Stimulated activated CD8-positive, alpha-beta memory T cell treated with anti-CD3 and anti-CD28 coated beads, Interleukin-12 subunit alpha, Interleukin-12 subunit beta, amount 100 ng/mL, for 1 hour (primary cell): ENCODE data around the gene PLB1.

Experiments
- DNase-seq: peaks from one replicate; pipeline ENCODE4 v3.0.0-alpha.2; 2020; ENCODE audit warnings: low read depth

Gene PLB1

DNA sequence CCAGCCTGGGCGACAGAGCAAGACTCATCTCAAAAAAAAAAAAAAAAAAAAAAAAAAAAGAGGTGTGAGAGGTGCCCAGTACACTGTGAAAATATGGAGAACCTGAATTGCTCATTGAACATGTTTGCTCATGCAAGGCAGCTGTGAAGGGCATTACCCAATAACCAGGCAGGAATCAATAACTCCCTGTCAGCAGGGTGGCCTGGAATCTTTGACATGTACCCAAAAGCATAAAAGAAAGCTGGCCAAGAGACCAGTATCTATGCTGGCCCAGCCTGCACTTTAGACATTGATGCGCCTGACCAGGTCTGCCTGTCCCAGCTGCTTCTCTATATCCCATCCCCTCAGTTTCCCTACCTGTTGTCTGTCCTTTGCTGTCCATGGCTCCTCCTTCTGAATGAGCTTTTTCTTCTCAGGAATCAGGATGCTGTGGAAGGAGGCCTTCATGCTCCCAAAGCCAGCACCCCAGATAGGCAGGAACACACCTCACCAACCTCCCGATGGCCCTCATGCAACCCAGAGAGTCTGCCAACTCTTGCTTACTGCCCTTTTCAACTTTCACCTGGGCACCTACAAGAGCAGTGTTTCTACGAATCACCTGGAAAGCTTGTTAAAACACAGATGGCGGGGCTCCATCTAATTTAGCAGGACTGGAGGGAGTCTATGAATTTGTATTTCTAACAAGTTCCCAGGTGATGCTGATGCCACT is 172.4 kb downstream of the PLB1 start:
- DNase-seq: no peak

DNA sequence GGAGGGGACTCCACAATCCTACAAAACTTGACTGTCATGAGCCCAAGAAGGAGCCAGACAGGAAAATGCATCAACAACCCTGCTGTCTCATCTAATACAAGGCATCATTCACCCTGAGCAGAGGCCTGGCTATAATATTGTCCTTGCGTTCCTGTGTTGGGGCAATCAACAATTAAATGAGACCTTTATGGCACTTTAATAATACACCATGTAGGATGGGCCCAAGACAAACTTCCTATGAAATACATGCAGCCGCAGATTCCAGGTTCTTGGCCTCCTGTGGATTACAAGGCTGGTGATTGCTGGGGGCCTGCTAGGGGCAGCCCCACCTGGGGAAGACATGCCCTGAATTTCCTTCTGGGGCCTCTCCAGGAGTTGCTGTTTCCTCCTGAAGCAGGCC is 173.0 kb downstream of the PLB1 start:
- no peak for DNase-seq

DNA sequence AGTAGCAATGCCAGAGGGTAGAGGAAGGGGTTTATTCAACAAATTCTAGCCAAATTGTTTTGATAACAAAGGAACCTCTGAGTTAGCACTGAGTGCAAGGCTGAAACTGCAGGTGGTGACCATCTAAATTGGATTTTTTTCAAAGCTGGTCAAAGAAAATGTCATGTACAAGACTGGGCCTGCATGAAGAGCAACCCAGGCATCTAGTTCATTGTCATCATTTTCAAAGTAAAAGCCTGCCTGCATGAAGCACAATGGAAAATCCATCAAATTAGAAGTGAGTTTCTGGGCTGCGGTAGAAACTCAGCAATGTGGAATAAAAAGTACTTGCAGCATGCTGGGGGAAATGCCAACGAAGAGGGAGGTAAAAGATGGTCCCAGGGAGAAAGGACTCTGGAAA is 175.0 kb downstream of the PLB1 start:
- no peak for DNase-seq

DNA sequence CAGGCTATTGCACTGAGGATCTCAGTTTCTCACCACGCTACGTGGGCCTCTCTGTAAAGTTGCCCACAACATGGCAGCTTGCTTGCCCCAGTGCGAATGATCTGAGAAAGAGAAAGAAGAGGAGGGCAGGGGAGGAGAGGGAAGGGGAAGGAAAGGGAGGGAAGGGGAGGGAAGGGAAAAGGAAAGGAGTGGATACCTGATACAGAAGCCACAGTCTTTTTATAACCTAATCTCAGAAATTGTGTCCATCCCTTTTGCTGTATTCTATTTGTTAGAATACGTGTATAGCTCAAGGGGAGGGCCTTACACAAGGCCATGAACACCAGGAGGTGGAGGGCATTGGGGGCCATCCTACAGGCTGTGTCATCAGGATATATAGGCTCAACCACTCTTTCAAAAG is 177.5 kb downstream of the PLB1 start:
- no peak for DNase-seq

DNA sequence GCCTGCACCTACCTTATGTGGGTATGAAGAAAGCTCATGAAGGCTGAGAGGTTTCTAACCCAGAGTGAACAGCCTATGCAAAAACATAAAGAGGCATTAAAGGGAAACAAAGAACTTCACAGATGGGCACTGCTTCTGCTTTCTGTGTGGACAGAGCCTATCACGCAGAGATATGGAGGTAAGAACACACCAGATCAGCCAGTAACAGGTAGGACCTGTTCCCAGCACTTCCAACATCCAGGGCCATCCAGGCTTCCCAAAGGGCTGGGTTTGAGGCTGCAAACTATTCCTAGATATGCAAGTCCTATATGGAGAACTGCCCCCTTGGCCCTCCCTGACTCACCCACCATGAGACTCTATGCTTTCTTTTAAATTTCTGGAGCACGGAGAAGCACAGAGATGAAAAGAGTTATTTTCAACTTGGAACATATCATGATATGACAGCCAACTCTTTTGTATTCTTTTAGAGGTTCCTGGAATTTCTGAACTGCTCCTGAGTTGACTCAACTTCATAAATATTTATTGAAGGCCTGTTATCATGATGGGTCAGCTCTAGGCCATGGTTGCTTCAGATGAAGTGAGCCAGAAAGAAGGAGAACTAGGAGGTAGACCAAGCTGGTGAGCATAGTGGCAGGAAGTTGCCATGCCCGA is 178.3 kb downstream of the PLB1 start:
- no peak for DNase-seq

DNA sequence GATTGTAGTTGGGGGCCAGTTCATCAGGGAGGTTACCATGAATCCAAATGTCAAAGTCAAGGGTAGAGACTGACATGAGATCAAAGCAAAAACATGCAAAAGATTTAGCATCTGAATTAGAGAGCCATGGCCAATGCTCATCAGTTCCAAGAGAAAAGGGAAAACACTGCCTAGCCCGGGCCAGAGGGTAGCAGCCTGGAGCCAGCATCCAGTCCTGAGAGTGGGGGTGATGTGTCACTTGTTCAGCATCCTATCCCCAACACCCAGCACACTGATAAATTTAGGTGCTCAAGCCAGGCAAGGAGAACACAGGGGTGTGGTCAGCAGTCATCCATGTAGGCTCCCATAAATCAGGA is 178.8 kb downstream of the PLB1 start:
- no peak for DNase-seq

DNA sequence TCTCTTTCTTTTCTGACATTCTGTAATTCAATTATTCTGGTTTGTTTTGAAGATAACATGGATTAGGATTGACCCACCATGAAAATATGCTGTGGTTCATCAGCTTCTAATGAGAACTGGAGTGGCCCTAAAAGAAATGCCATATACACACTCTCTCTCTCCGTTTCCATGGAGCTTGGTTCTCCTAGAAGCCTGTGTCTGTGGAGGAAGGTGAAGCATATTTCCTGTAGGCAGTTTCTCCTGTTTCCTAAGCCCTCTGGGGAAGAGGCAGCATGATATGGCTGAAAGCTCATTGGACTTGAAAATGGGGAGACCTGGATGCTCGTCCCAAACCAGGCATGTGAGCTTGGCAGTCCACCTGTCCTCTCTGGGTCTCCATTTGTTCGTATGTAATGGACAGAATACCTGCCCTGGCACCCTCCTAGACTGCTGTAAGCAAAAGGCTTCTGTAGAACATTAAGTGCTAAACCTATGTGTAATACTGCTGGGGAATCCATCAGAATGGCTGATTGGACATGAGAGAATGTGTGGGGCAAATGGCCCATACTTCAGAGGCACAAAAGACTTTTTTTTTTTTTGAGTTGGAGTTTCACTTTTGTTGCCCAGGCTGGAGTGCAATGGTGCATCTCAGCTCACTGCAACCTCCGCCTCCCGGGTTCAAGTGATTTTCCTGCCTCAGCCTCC is 180.4 kb downstream of the PLB1 start:
- DNase-seq: no peak

DNA sequence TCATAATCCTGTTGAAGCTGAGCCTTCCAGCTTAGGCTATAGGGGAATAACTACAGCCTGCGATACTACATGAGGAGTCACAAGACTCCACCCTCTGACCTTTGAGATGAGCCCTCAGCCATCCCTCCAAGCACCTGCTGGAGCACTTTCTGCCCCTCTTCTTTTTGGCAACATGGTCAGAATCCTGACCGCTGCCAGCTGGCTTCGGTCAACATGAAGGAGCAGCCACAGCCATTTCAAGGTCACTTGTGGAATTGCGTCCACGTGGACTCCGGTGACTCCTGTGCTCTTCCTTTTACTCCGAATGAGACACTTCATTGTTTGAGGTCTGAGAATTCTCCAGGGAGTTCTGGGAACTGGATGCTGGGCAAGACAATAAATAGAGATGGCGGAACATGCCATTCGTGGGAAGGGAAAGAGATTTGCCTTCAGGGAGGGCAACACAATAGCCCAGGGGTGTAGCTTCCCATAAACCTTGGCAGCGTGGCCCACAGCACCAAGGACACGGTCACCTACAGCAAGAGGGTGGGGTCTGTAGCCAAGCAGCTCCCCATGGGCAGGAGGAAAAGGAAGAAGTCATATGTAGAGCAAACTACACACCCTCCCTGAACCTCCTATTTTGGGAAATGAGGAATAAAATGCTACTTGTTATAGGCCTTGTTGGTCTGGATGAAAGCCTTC is 182.5 kb downstream of the PLB1 start:
- no peak for DNase-seq

DNA sequence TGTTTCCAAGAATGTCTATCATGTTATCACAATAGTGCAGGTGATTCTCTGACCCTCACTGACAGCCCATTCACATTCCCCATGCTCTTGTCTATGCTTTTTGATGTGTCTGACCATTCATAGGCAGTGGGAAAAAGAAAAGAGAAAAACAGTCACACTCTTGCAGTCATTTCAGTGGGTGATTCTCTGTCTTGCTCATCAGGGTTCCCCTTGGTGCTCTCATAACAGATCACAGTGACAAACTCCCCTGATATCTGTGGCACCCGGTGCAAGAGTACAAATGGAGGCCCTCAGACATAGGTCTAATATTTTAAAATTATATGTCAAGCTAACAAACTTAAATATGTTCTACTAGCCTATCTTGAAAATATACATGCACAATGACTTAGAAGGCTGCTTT is 183.1 kb downstream of the PLB1 start:
- DNase-seq: no peak

DNA sequence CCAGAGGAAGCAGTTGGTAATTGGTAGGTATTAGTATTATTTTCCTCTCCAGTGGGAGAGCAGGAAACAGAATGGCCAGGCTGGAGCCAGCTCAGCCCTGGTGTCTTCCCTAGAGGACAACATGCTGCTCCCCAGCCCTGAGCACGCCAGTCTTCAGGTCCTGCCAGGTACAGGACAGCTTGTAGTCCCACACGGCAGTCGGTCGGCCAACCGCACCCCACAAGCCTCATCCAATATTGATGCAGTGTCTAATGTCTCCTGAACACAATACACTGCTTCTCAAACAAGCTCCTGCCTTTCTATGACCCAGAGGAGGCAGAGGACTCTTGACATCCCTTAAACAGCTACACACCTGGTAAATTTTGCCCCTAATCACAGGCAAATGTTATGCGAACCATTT is 184.8 kb downstream of the PLB1 start:
- no peak for DNase-seq

DNA sequence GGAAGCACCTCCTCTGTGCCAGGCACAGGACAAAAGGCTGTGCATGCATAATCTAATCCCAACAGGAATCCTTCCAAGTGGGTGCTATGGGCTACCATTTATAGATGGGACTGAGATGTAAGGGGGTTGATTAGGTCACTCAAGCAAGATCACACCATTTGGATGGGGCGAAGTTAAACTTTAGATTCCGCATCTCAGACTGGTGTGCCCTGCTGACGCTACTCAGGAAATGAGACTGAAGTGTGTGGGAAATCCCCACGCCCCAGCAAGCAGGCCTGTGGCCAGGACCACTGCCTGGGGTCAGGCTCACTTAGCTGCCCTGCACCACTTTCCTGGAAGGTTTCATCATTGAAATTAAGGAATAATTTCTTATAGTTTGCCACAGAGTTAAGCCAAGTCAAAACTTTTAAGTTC is 185.3 kb downstream of the PLB1 start:
- peak; percentile 46 for DNase-seq

DNA sequence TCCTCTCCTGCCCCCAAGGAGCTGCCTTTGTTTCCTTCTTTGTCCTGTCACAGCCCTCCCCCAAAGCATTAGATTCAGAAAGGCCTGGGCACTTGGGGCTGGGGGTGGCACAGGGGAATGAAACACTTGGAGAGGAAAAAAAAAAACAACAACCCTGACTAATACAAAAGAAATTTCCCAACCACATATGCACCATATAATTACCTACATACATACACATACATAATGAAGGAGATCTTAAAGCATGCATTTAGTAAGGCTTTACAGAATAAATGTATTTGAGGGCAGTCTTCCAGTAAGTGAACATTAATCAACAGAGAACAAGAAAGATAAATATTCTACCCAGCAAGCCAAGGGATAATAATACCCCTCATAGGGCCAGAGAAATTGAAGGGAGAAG is 185.7 kb downstream of the PLB1 start:
- DNase-seq: no peak

DNA sequence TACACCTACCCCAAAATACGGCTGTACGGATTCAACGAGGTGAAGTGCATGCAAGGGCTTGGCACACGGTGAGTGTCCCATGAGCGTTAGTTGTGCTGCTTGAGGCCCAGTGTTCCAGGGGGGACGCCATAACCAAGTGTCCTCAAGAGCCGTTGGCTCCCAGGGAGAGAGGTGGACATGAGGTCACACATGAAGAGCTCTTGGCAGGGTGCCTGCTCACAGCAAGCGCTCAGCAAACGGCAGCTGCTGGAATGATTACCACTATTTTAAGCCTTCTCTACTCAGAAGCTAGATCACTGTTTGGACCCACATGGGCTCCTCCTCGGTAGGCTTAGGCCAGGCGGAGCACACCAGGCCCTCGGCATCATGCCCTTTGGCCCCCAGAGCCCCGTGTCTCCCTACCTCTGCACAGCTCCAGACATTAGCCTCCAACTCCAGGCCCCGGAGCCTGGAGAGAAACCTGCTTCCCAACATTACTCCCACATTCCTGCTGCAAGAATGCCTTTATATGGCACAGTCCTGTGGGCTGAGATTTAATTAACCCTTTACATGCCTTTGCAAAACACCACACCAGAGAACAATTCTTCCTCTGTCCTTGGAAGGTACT is 187.3 kb downstream of the PLB1 start:
- DNase-seq: no peak

DNA sequence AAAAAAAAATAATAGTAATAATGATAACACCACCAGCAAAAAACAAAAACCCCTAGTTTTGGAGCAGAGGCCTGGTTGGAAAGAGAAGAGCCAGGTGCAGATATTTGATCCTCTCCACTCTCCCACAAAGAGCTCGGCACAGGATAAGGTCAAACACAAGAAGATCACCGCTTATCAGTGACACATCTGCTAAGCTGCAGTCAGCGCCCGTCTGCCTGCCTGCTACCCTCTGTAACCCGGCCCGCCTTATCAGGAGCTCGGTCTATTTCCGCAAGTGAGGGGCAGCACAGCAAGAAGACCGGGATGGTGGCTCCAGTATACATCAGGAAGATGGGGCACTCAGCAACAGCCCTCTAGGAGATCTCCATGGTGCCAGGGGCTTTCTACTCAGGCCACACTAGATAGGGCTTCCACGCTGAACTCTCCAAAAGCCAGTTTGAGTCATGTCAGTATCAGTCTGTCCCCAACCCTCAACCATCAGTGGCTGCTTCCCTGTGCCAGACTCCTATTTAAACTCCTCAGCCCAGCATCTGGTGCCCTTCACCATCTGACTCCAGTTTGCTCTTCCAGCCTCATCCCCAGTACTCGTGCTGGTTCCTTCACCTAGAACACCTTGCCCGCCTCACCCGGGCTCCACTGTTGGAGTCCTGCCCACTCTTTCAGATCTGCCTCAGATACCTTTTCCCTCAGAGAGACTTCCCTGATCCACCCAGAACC is 188.4 kb downstream of the PLB1 start:
- no peak for DNase-seq

DNA sequence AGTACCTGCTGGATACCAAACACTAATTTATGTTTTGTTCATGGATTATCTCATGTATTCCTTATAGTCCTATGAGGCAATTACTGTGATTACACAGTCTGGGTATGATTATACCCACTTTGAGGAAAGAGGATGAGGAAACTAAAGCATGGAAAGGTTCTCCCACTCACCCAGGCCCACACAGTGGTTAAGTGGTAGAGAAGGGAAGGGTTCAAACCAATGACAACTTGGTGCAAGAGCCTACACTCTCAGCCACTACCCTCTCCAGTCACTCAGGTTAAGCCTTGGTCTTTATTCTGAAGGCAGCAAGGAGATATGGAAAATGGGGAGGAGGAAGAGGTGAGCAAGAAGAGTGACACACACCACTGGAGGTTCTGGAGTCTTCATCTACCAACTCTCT is 191.3 kb downstream of the PLB1 start:
- no peak for DNase-seq

DNA sequence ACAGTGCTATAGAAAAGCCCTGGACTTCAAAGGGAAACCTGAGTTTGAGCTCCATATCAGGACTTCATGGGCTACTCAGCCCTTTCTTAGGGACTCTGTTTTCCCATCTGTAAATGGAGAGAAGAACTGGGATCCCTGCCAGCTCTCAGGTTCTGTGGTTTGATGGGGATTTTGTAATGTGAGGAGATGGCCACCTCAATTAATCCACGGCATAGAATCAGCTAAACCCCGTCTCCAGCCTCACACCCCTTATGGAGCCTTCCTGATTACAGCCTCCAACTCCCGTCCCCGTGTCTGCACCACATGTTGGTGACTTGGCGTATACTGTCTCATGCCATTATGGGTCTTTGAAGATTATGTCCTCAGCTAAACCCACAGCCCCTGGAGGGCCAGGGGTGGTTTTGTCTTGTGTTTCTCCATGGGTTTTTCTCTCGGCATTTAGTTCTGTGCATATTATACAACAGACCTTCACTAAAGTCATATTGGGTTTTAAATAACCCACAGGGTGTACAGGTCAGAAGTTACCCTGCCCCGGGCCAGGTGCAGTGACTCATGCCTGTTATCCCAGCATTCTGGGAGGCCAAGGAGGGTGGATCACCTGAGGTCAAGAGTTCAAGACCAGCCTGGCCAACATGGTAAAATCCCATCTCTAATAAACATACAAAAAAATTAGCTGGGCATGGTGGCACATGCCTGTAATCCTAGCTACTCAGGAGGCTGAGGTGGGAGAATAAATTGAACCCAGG is 192.0 kb downstream of the PLB1 start:
- DNase-seq: no peak

DNA sequence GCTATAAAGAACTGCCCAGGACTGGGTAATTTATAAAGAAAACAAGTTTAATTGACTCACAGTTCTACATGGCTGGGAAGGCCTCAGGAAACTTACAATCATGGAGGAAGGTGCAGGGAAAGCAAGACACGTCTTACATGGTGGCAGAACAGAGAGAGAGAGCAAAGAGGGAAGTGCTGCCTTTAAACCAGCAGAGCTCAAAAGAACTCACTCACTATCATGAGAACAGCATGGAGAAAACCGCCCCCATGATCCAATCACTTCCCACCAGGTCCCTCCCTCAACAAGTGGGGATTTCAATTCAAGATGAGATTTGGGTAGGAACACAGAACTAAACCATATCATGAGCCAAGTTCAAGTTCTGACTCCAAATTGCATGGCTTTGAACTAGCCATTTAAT is 193.0 kb downstream of the PLB1 start:
- no peak for DNase-seq

DNA sequence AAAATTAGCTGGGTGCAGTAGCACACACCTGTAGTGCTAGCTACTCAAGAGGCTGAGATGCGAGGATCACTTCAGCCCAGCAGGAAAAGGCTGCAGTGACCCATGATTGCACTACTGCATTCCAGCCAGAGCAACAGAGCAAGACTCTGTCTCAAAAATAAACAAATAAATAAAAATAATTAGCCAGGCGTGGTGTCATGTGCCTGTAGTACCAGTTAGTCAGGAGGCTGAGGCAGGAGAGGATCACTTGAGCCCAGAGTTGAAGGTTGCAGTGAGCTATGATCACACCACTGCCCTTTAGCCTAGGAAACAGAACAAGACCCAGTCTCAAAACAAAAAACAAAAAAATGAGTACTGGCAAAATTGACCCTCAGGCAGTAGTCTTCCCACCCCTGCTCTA is 193.9 kb downstream of the PLB1 start:
- DNase-seq: no peak

DNA sequence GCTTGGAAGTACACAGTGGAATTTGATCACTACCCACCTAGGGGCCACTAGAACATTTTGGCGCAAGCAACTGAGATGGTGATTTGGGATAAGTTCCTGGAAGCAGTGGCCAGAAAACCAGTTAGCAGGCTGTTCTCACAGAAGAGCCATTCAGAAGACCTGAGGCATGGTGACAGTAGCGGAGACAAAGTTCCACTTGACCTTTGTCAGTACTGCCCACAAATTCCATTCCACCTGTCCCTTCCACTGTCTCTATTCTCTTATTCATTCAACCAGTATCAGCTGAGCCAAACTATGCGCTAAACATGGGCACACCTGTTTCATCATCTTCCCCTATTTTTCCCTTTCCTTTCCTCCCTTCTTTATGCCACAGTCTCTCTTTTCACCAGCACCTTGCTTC is 196.6 kb downstream of the PLB1 start:
- no peak for DNase-seq

DNA sequence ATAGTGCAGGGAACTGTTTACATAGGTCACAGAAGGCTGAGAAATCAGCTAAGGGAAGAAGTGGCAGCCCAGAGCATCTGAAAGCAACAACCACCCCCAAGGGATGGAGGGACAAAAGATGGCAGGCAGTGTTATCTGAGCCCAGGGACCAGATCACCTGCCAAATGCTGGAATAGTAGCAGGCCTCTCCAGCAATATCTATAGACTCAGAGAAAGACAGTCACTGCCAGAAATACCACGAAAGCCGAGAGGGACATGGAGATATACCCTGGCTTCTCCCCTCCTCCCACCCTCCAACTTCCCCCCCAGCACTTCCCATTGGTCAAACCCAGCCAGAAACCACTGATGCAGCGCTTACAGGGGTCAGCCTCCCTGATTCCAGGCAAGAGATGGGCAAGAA is 197.4 kb downstream of the PLB1 start:
- DNase-seq: no peak
